ENCODE results near the gene TMEM87B.

TMEM87B gene

GRCh38 chr2:112077814-112078213, 22.7 kb downstream of the TMEM87B start:
- no peak for DNase-seq (ENCODE audit: low read depth, low spot score)
- in situ Hi-C loops (cut with HindIII; ENCODE audit: low sequenced_read_pairs) = no loop called here
- TF ChIP-seq, protein P1, sequence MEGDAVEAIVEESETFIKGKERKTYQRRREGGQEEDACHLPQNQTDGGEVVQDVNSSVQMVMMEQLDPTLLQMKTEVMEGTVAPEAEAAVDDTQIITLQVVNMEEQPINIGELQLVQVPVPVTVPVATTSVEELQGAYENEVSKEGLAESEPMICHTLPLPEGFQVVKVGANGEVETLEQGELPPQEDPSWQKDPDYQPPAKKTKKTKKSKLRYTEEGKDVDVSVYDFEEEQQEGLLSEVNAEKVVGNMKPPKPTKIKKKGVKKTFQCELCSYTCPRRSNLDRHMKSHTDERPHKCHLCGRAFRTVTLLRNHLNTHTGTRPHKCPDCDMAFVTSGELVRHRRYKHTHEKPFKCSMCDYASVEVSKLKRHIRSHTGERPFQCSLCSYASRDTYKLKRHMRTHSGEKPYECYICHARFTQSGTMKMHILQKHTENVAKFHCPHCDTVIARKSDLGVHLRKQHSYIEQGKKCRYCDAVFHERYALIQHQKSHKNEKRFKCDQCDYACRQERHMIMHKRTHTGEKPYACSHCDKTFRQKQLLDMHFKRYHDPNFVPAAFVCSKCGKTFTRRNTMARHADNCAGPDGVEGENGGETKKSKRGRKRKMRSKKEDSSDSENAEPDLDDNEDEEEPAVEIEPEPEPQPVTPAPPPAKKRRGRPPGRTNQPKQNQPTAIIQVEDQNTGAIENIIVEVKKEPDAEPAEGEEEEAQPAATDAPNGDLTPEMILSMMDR (IDR thresholded peaks at IDR 0.05; ENCODE audit: low read depth, low read length) = no peak
- H3K4me3 ChIP-seq (ENCODE audit: low read depth, low read length) = no peak overlapping the region

DNA sequence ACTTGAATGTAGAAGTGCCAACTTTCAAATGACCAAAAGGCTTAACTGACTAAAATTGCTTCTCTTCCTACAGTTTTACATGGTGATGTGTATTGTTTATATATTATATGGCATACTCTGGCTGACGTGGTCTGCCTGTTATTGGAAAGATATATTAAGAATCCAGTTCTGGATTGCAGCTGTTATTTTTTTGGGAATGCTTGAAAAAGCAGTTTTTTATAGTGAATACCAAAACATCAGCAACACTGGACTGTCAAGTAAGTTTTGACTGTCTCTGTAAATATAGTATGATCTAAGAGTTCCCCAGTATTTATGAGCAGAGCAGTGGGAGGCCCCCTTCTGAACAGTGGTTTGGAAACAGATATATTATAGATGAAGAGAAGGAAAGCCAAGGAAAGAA, 26.2 kb downstream of the TMEM87B start:
- TF ChIP-seq, protein P1 (IDR thresholded peaks at IDR 0.05; ENCODE audit: low read depth, low read length) = no peak
- H3K4me3 ChIP-seq (ENCODE audit: low read depth, low read length) = no peak overlapping the region
- no peak for DNase-seq (ENCODE audit: low read depth, low spot score)
- in situ Hi-C loops (cut with HindIII; ENCODE audit: low sequenced_read_pairs) = no loop called here

- TF ChIP-seq, protein P1 (IDR thresholded peaks at IDR 0.05; ENCODE audit: low read depth, low read length) = no peak
- no peak overlapping the region for H3K4me3 ChIP-seq (ENCODE audit: low read depth, low read length)
- in situ Hi-C loops (cut with HindIII; ENCODE audit: low sequenced_read_pairs) = no loop called here
- DNase-seq (ENCODE audit: low read depth, low spot score) = no peak
These were observed 29.8 kb downstream of the TMEM87B start for GRCh38 chr2:112084689-112085374.

DNA sequence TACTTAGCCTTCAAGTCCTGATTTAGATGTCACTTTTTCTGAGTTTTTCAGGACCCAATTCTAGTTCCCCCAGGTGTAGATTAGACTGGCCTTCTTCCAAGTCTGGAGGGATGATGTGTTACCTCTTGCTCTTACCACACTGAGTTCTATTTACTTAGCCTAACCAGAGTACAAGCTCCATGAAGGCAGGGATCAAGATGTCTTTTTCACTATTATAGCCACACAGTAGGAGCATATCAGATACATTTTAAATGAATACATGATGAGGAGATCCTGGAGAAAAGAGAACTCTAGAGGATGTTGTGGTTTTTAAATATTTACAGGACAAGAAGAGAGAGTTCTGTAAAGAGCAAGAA, 30.3 kb downstream of the TMEM87B start:
- no peak for DNase-seq (ENCODE audit: low read depth, low spot score)
- H3K4me3 ChIP-seq (ENCODE audit: low read depth, low read length) = no peak overlapping the region
- in situ Hi-C loops (cut with HindIII; ENCODE audit: low sequenced_read_pairs) = no loop called here
- TF ChIP-seq, protein P1 (IDR thresholded peaks at IDR 0.05; ENCODE audit: low read depth, low read length) = no peak

- DNase-seq (ENCODE audit: low read depth, low spot score) = no peak
- TF ChIP-seq, protein P1 (IDR thresholded peaks at IDR 0.05; ENCODE audit: low read depth, low read length) = no peak
- H3K4me3 ChIP-seq (ENCODE audit: low read depth, low read length) = no peak overlapping the region
- in situ Hi-C loops (cut with HindIII; ENCODE audit: low sequenced_read_pairs) = no loop called here
These were observed 31.0 kb downstream of the TMEM87B start for GRCh38 chr2:112085916-112086669.

DNA sequence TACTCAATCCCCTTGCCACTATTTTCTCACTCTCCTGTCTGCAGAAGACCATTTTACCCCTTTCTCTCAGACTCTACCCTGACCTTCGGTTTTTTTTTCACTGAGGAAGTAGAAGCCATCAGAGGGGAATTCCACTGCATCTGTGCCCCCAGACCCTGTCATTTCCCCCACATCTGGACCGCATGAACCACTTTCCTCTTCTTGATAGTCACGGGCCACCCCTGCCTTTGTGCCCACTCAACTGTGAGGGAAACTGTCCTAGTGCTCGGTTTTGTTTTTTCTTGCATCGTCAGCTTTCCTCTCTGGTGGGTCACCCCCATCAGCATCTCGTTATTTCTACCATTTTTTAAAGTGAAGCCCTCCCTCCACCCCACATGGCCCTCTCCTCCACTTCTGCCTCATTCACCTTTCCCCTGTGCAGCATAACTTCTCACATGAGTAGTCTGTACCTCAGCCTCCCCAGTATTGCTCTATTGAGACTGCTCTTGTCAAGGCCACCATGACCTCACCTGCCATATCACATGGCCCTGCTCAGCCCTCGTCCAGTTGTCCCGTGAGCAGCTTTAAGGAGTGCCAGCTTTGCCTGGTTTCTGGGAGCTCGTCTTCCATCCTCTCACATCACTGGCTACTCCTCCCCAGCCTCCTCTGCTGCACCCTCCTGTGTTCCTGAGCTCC, 32.4 kb downstream of the TMEM87B start:
- in situ Hi-C loops (cut with HindIII; ENCODE audit: low sequenced_read_pairs) = no loop called here
- TF ChIP-seq, protein P1 (IDR thresholded peaks at IDR 0.05; ENCODE audit: low read depth, low read length) = no peak
- H3K4me3 ChIP-seq (ENCODE audit: low read depth, low read length) = no peak overlapping the region
- DNase-seq (ENCODE audit: low read depth, low spot score) = no peak
